Fibroblast of lung (primary cell): ENCODE results near the gene OPALIN. TPM values are rescaled to one million over a fixed set of nuclear protein-coding genes. Genes with fewer than 3 reads are reported as not detected.

ENCODE experiments used
- DNase-seq, 2 donors: peaks; one replicate each; pipeline versions ENCODE4 v3.0.0 to v3.0.0-alpha.2; 2010; ENCODE audit warnings: low read depth in 2 of 2
- H2AFZ ChIP-seq: 2 replicates; pipeline ENCODE4 v1.5.1; 2012; ENCODE audit warnings: low read length, control low read depth, inconsistent platforms
- H3K27ac ChIP-seq: 2 replicates; pipeline ENCODE4 v1.5.1; 2011; ENCODE audit warnings: low read length, control low read depth; ENCODE audit not compliant: insufficient read depth
- H3K27me3 ChIP-seq: 2 replicates; pipeline ENCODE4 v1.5.1; 2011; ENCODE audit warnings: mild to moderate bottlenecking, low read length; ENCODE audit not compliant: control insufficient read depth, insufficient read depth
- H3K36me3 ChIP-seq: 2 replicates; pipeline ENCODE4 v1.5.1; 2011; ENCODE audit warnings: low read length; ENCODE audit not compliant: control insufficient read depth, insufficient read depth
- H3K4me1 ChIP-seq: 2 replicates; pipeline ENCODE4 v1.5.1; 2011; ENCODE audit warnings: low read length; ENCODE audit not compliant: control insufficient read depth, insufficient read depth; ENCODE audit errors: extremely low read depth
- H3K4me2 ChIP-seq: 2 replicates; pipeline ENCODE4 v1.5.1; 2011; ENCODE audit warnings: low read length, control low read depth; ENCODE audit not compliant: insufficient read depth; ENCODE audit errors: extremely low read depth
- H3K4me3 ChIP-seq, 4 experiments: fragments of 200-600 bp in 1 of 4; sonication (generic) in 1 of 4; replicated peaks in 1 of 4; 2 replicates each; pipeline ENCODE4 v1.5.1; 2011 to 2016; ENCODE audit warnings: low read length in 4 of 4, low read depth in 3 of 4, mild to moderate bottlenecking in 3 of 4, control low read depth in 2 of 4, inconsistent platforms in 1 of 4, mixed read lengths in 1 of 4; ENCODE audit not compliant: insufficient read depth in 1 of 4; ENCODE audit errors: control extremely low read depth in 1 of 4
- H3K79me2 ChIP-seq: 2 replicates; pipeline ENCODE4 v1.5.1; 2012; ENCODE audit warnings: mild to moderate bottlenecking, low read length, inconsistent platforms; ENCODE audit not compliant: control insufficient read depth, insufficient read depth
- H3K9ac ChIP-seq: 2 replicates; pipeline ENCODE4 v1.5.1; 2011; ENCODE audit warnings: mild to moderate bottlenecking, low read length, control low read depth; ENCODE audit not compliant: insufficient read depth
- H3K9me3 ChIP-seq: 2 replicates; pipeline ENCODE4 v1.5.1; 2012; ENCODE audit warnings: low read depth, low read length; ENCODE audit not compliant: control insufficient read depth, insufficient read depth
- H4K20me1 ChIP-seq: 2 replicates; pipeline ENCODE4 v1.5.1; 2011; ENCODE audit warnings: low read length; ENCODE audit not compliant: control insufficient read depth, insufficient read depth; ENCODE audit errors: extremely low read depth
- CTCF ChIP-seq, 2 donors: IDR thresholded peaks in 1 of 2; conservative IDR thresholded peaks in 1 of 2; 1 replicate in 1 of 2; 2 replicates in 1 of 2; pipeline ENCODE4 v1.5.1; 2011 to 2012; ENCODE audit warnings: low read length in 2 of 2, control low read depth in 1 of 2, inconsistent platforms in 1 of 2, low read depth in 1 of 2, mild to moderate bottlenecking in 1 of 2
- EZH2 ChIP-seq: IDR thresholded peaks from 2 replicates; pipeline ENCODE4 v1.5.1; 2012; ENCODE audit warnings: low read length, control low read depth, mild to moderate bottlenecking; ENCODE audit errors: missing control alignments
- polyA plus RNA-seq, 2 donors: library from polyadenylated mRNA; depleted of rRNA in 1 of 2; stranded (reverse) in 1 of 2; unstranded in 1 of 2; fragments of >200 nt; gene quantifications; 2 replicates each; pipeline ENCODE4 v1.2.1, GENCODE V29; 2011 to 2012; ENCODE audit warnings: missing spikeins in 1 of 2
- total RNA-seq: library from RNA; depleted of rRNA; stranded (reverse); fragments of >200 nt; gene quantifications from 2 replicates; pipeline ENCODE4 v1.2.1, GENCODE V29; 2014

The OPALIN gene
- total and polyA plus RNA-seq, 2 donors (not counting 1 experiment from before 2014, with no cell fraction given), result not detected

- TF ChIP-seq EZH2 (no peak), CTCF (conservative IDR thresholded peaks at IDR 0.05 in 1 of 2, IDR thresholded peaks at IDR 0.05 in 1 of 2; ENCODE audit: low read depth in 1 of 2, low read length in 2 of 2) (peak; percentile 70 to 89)
- Histone ChIP-seq H3K36me3 (no peaks in the 10 kb centered on the region), H4K20me1 (no peaks in the 10 kb centered on the region)
These were observed 23.9 kb downstream of the OPALIN start for GRCh38 chr10:96334616-96335526.

GRCh38 chr10:96333101-96333500 is 25.7 kb downstream of the OPALIN start:
- H3K36me3 ChIP-seq, result no peaks in the 10 kb centered on the region
- no peaks in the 10 kb centered on the region for H3K27me3 ChIP-seq
- no peak overlapping the region for H3K4me2 ChIP-seq
- H2AFZ ChIP-seq, result no peak overlapping the region
- H3K4me3 ChIP-seq, result no peak overlapping the region
- no peak overlapping the region for H3K27ac ChIP-seq
- H3K9me3 ChIP-seq, result no peaks in the 10 kb centered on the region
- no peaks in the 10 kb centered on the region for H3K4me1 ChIP-seq
- no peaks in the 10 kb centered on the region for H3K79me2 ChIP-seq
- no peak for TF ChIP-seq CTCF (conservative IDR thresholded peaks at IDR 0.05 in 1 of 2, IDR thresholded peaks at IDR 0.05 in 1 of 2; ENCODE audit: low read depth in 1 of 2, low read length in 2 of 2)
- no peak for TF ChIP-seq EZH2
- H4K20me1 ChIP-seq, result no peaks in the 10 kb centered on the region
- no peak for DNase-seq
- H3K9ac ChIP-seq, result no peak overlapping the region

More at GRCh38 chr10:96334616-96335526, 23.9 kb downstream of the OPALIN start:
- Histone ChIP-seq H3K9ac (no peak overlapping the region), H3K27ac (no peak overlapping the region), H3K4me1 (no peaks in the 10 kb centered on the region), H2AFZ (no peak overlapping the region), H3K4me3 (no peak overlapping the region), H3K27me3 (no peaks in the 10 kb centered on the region), H3K79me2 (no peaks in the 10 kb centered on the region), H3K4me2 (no peak overlapping the region), H3K9me3 (no peaks in the 10 kb centered on the region)
- DNase-seq, result peak; percentile 14 to 55

GRCh38 chr10:96327462-96327861 is 31.3 kb downstream of the OPALIN start:
- Histone ChIP-seq H3K9ac (no peak overlapping the region), H3K79me2 (no peaks in the 10 kb centered on the region), H3K4me2 (no peak overlapping the region), H3K9me3 (no peaks in the 10 kb centered on the region), H4K20me1 (no peaks in the 10 kb centered on the region), H2AFZ (no peak overlapping the region), H3K4me3 (no peak overlapping the region), H3K36me3 (no peaks in the 10 kb centered on the region), H3K27me3 (no peaks in the 10 kb centered on the region), H3K27ac (no peak overlapping the region), H3K4me1 (no peaks in the 10 kb centered on the region)
- DNase-seq, result no peak
- TF ChIP-seq EZH2 (no peak), CTCF (conservative IDR thresholded peaks at IDR 0.05 in 1 of 2, IDR thresholded peaks at IDR 0.05 in 1 of 2; ENCODE audit: low read depth in 1 of 2, low read length in 2 of 2) (no peak)
